Activated T-cell treated with anti-CD3 and anti-CD28 coated beads for 1 hour (primary cell): ENCODE data around the gene RNF213.

Experiments
- DNase-seq: peaks from one replicate; pipeline ENCODE4 v3.0.0-alpha.2; 2020; ENCODE audit warnings: low read depth

RNF213 gene

DNA sequence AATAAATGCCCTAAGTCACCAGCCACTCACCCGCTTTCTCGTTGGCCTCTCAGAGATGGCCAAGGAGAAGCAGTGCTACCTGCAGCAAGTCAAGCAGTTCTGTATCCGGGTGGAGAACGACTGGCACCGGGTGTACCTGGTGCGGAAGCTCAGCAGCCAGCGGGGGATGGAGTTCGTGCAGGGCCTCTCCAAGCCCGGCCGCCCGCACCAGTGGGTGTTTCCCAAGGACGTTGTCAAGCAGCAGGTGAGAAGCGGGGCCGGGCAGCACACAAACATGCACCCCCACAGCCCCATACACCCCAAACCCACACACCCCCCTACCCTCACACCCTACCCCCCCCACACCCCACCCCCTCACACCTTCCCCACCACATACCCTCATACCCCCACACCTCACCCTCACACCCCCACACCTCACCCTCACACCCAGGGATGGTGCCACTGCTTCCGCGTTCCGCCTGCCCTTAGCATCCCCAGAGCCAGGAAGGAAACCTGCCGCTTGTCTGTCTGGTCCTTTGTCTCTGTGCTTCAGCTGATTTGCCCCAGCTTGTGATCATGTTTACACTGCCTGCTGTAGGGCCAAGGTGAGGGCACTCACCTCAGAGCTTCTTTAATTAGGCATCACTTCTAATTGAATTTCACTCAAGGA, 112.4 kb downstream of the RNF213 start:
- DNase-seq: no peak

DNA sequence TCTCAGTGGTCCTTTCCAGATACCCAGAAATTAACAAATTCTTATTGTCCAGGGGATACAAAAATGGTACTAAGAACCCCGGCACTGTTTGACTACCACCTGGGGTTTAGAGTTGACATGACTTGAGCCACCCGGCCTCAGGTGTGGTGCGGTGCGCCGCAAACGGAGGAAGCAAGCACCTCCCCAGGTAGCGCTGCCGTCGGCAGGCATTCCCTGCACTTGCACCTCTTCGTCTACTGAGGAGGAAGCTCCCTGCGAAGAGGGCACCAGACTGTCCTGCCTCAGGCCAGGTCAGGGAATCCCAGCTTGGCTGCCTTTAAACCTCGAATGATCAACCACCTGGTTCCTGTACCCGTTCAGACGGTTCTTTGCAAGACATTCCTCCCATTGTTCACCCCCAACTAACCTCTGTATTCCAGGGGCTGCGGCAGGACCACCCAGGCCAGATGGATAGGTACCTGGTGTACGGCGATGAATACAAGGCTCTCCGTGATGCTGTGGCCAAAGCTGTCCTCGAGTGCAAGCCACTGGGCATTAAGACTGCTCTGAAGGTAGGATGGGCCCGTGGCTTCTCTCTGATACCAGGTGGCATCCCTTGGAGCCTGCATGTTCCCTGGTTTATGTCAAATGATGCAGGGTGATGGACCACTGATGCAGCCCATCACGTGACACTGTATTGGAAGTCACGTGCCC, 113.5 kb downstream of the RNF213 start:
- DNase-seq: no peak

DNA sequence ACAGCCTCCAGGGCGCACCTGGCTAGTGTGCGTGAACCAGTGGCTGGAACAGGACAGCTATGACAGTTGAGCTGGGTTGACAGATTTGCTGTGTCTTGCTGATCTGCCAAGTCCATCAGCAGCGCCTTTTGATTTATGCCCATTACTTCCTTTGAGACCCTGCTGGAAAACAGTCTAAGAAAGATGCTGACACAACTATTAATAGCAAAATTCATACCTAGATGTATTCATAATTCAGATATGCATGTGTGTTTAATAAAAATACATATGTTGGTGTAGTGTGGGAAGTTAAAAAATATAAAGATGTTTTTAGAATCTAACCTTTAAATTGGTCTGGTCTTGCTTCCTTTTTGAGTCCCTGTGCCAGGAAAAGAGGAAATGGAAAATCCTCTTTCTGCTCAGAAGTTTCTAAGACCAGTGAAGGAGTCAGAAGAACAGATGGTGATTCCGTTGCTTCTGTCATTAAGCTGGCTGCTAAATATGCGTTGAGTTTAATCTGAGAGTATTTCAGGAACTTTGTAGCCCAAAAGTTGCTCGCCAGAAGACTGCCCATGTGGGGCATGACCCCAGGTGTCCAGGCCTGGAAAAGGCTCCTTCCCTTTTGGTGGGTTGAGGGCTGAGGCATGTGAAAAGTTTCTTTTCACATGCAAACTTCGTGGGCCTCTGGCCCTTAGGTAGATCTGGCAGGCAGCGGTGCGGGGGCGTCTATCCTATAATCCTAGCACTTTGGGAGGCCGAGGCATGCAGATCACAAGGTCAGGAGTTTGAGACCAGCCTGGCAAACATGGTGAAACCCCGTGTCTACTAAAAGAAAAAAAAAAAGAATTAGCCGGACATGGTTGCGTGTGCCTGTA, 114.3 kb downstream of the RNF213 start:
- no peak for DNase-seq

DNA sequence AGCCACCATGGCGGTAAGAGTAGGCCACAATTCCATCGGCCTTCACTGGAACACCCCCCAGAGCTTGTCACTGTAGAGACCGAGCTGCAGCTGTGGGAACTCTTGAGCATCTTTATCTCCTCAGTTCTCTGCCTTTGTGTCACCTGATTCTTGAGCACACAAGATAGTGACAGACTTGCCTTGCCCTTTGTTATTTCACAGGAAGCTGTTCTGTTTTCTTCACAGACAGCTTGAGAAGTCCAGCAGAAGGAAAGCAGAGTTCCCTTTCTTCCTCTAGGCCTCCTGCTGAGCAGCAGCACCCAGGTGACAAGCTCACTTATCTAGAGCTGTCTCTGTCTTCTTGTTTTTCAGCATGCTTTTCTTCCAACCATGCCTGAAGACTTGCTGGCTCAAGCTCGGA, 115.9 kb downstream of the RNF213 start:
- no peak for DNase-seq

DNA sequence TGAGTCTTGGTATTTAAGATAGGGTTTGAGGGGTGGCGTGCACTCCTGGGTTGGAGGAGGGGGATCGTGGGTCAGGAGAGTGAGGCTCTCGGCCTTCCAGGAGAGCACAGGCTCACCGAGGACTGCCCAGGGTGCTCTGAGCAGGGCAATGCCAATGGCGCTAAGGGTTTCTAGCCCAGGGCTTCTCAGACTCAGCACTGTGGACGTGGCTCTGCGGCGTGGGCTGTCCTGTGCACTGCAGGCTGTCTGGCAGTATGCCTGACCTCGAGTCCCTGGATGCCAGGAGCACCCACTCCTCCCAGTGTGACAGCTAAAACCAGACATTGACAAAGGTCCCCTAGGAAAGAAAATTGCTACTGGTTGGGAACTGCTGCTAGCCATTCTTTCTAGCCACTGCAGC, 117.1 kb downstream of the RNF213 start:
- no peak for DNase-seq

- no peak for DNase-seq
Observed at GRCh38 chr17:80379348-80379747, 118.7 kb downstream of the RNF213 start.

GRCh38 chr17:80380068-80380467, 119.4 kb downstream of the RNF213 start:
- no peak for DNase-seq

DNA sequence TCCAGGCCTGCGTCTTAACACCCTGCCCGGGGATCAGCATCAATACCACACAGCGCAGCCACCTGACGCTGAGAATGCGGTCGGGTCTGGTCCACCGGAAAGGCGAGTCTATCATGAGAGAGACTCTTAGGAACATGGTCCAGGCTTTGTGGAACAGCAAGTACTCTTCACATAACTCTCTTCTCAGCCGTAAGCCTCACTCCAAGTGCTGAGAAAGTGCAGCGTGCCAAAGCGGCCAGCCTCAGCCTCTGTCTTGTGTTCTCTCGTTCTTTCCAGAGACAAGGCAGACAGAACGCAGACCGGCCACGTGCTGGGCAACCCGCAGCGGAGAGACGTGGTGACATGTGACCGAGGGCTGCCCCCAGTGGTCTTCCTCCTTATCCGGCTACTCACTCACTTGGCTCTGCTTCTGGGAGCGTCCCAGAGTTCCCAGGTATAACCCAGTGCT, 119.9 kb downstream of the RNF213 start:
- DNase-seq: no peak

DNA sequence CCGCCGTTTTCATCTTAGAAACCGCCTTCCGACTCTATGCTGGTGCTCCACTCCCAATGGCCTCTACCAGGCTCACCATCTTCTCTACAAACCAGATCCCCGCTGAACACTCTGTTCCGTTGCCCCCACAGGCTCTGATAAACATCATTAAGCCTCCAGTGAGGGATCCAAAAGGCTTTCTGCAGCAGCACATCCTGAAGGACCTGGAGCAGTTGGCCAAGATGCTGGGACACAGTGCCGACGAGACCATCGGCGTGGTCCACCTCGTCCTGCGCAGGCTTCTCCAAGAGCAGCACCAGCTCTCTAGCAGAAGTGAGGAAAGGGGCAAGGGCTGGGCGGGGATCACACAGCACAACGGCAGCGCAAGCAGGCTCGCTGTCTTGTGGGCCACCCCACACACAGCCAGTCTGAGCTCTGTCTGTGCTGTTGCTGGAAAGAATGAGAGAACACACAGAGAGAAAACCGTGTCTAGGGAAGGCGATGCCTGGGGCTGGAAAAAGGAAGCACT, 120.8 kb downstream of the RNF213 start:
- DNase-seq: no peak

GRCh38 chr17:80382446-80382845, 121.8 kb downstream of the RNF213 start:
- DNase-seq: no peak

DNA sequence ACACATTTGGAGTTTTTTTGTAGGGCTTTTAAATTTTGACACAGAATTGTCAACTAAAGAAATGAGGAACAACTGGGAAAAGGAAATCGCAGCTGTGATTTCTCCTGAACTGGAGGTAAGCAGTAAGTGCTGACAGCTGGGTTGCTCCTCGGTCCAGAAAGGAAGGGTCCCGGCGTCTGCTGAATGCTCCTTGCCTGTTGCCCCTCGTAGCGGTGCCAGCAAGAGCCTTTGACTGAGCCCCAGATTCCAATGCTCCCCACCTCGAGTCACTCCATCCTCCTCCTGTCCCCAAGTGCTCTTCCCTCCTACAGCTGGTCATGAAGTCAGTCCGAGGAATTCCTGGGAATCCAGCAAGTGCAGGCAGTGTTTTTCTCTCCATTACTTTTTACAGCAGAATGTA, 122.3 kb downstream of the RNF213 start:
- DNase-seq: no peak

DNA sequence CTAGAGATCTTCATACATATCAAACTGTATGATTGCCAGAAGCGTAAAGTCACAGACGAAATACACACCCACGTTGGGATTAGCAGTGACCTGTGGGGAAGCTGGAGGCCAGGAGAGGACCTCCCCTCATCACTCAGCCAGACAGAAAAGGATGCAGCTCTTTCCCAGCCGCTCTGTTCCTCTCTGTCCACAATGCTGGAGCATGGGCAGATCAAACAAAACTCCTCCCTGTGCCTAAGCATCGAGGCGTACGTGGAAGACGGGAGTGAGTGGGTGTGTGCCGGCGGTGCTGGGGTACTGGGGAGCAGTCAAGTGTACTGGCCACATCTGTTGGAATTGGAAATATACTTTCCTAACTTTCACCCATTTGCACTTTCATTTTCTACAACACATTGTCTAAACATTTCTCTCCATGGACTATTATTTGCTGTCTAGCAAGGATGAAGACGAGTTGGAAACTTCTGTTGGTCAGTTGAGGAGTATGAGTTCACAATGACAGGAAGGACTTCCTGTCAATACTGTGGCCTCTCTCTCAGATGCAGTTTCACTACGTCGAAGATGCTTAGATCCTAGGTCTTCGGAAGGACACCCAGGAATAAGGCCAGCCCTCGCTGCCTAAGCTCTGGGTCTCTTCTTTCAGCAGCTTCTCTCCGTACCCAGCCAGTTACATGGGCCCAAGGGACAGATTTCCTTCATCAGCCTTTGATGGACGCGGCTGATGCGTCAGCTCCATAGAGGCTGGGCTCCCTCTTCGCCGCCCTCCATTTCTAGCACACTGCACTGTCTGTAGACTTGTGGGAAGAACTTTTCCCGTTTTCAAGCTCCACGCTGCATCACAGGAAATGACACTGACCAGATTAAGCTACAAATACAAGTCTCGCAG, 123.7 kb downstream of the RNF213 start:
- no peak for DNase-seq

DNA sequence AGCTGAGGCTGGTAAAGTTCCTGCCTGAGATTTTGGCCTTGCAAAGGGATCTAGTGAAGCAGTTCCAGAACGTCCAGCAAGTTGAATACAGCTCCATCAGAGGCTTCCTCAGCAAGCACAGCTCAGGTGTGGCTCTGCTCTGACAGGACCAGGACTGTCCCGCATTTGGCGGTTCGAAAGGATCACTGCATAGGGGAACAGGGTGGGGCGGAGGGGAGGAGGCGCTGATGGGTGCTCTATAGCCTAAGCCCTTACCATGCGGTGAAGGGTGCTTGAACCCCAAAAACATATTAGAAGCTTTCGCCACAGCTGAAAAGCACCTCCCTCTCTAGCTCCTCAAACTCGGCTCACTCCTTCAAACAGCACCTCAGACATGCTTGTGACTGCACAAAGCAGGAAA, 124.4 kb downstream of the RNF213 start:
- no peak for DNase-seq

DNA sequence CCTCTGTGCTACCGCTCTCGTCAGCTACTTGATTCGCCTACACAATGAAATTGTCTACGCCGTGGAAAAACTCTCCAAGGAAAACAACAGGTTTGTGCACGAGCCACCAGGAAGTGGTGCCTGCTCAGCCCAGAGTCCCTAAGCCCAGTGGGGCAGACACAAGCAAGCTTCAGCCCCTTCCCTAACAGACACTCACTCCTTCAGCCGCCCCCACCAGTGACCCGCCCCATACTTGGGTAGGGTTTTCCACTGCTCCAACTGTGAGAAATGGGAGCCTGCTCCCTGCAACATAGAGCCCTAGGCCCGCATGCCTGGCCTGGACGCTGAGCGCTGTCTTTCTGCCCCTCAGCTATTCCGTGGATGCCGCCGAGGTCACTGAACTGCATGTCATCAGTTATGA, 125.7 kb downstream of the RNF213 start:
- no peak for DNase-seq

DNA sequence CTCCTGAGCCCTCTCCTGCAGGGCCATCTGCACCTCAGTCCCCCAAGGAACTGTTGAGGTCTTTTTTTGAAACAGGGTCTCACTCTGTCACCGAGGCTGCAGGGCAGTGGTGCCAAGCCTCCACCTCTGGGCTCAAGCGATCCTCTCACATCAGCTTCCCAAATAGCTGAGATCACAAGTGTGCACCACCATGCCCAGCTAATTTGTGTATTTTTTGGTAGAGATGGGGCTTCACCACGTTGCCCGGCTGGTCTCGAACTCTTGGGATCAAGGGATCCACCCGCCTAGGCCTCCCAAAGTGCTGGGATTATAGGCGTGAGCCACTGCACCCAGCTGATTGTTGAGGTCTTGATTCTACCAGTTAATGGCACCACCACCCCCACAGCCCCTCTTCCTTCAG, 126.4 kb downstream of the RNF213 start:
- no peak for DNase-seq

DNA sequence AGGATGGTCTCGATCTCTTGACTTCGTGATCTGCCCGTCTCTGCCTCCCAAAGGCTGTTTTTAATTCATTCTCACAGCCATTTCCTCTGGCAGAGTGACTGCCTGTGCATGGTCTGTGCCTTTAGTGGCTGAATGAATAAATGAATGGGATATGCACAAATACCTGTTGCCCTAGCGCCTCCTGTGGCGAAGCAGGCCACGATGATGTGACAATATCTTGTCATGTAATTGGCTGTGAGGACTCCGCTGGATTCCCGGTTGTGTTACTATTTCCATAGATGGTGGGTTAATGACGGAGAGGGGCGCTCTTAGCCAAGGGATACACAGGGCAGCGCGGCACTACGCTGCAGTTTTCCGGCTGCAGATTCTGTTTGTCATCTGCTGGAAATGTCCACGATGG, 127.5 kb downstream of the RNF213 start:
- DNase-seq: no peak

GRCh38 chr17:80388601-80389000, 127.9 kb downstream of the RNF213 start:
- no peak for DNase-seq

GRCh38 chr17:80389011-80389995, 128.7 kb downstream of the RNF213 start:
- DNase-seq: no peak

- DNase-seq: no peak
Observed at GRCh38 chr17:80393241-80393890, 132.7 kb downstream of the RNF213 start.

DNA sequence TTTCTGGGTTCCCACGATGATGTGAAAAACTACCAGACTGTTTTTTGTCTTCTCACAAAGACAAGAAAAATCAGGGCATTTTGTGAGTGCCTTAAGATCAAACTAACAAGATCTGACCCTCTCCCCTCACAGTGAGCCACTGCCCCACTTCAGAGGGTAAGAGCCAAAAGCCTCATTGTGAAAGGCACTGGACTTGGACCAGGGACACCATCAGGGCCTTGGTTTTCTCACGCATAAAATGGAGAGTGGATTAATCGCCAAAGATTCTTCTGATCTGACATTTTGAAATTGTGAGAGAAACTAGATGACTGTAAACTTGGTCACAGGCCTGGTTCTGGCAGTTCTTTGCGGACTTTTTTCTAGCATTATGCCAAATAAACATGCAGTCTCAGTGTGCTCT, 133.3 kb downstream of the RNF213 start:
- DNase-seq: no peak
